Uterus (tissue), 4 donors: ENCODE results near the gene RALB. TPM values are rescaled to one million over a fixed set of nuclear protein-coding genes. Genes with fewer than 3 reads are reported as not detected.

Experiments
- DNase-seq, 2 donors: peaks; one replicate each; pipeline ENCODE4 v3.0.0-alpha.2; 2019 to 2020
- H3K27ac ChIP-seq, 2 donors: fragments of 200-600 bp; sonication (generic); 1 replicate in 1 of 2; 2 replicates in 1 of 2; pipeline ENCODE4 v1.5.1; 2016 to 2018
- H3K27me3 ChIP-seq, 2 donors: fragments of 200-600 bp; sonication (generic); one replicate each; pipeline ENCODE4 v1.5.1; 2018 to 2019; ENCODE audit warnings: control low read depth in 1 of 2
- H3K36me3 ChIP-seq, 2 donors: fragments of 200-600 bp; sonication (generic); one replicate each; pipeline ENCODE4 v1.5.1; 2019; ENCODE audit warnings: control low read depth in 1 of 2
- H3K4me1 ChIP-seq, 2 donors: fragments of 200-600 bp; sonication (generic); one replicate each; pipeline ENCODE4 v1.5.1; 2018 to 2019; ENCODE audit warnings: control low read depth in 1 of 2
- H3K4me3 ChIP-seq, 2 donors: fragments of 200-600 bp; sonication (generic); 1 replicate in 1 of 2; 2 replicates in 1 of 2; pipeline ENCODE4 v1.5.1; 2018 to 2019; ENCODE audit warnings: mild to moderate bottlenecking in 1 of 2
- H3K9me3 ChIP-seq, 2 donors: fragments of 200-600 bp; sonication (generic); one replicate each; pipeline ENCODE4 v1.5.1; 2019; ENCODE audit warnings: control low read depth in 1 of 2
- CTCF ChIP-seq, 4 experiments: fragments of 200-600 bp in 2 of 4; fragments of 450-650 bp in 2 of 4; sonication (generic) in 2 of 4; IDR thresholded peaks; one replicate each; pipeline ENCODE4 v1.5.1; 2016 to 2019; ENCODE audit warnings: antibody characterized with exemption in 4 of 4, mild to moderate bottlenecking in 2 of 4, moderate library complexity in 1 of 4
- POLR2A ChIP-seq, 2 donors: fragments of 450-650 bp; IDR thresholded peaks; one replicate each; pipeline ENCODE4 v1.6.1; 2016; ENCODE audit warnings: antibody characterized with exemption in 2 of 2, mild to moderate bottlenecking in 1 of 2, moderate library complexity in 1 of 2
- intact Hi-C: fragments of 100-400 bp; cut with DNase I; formaldehyde crosslinking; loops from one replicate; pipeline ENCODE4 v1.15.1; 2023; ENCODE audit warnings: low total_unique reads
- total RNA-seq, 4 donors: library from RNA; depleted of rRNA in 3 of 4; stranded (reverse); fragments of >200 nt in 3 of 4; gene quantifications; one replicate each; pipeline versions ENCODE4 v1.1.0 to v1.2.4, GENCODE V29; 2014 to 2023
- donor health status: DM: yes; HTN: yes; CAD: no.

RALB gene
- total RNA-seq, 4 donors from 2014 or later: 54.1 to 96.7 (median 78.2) TPM

DNA sequence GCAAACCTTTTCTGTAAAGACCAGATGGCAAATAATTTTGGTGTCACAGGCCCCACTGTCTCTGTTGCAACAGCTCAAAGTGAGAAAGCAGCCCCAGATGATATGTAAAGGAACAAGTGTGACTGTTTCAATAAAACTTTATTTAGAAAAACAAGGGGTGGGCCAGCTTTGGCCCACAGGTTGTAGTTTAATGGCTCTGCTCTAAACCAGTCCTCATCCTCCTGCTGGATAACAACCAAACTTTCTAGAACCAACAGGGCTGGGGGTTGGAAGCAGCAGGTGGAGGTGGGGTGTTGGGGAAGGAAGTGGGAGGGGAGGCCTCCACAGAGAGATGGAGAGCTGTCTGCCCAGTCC is 64.5 kb downstream of the RALB start:
- Histone ChIP-seq H3K9me3 (no peaks in the 10 kb centered on the region), H3K4me1 (no peaks in the 10 kb centered on the region), H3K27me3 (no peaks in the 10 kb centered on the region), H3K4me3 (no peak overlapping the region), H3K27ac (no peak overlapping the region), H3K36me3 (no peaks in the 10 kb centered on the region)
- DNase-seq: no peak
- TF ChIP-seq POLR2A (IDR thresholded peaks at IDR 0.05): no peak
- no peak for TF ChIP-seq CTCF (IDR thresholded peaks at IDR 0.05)
- intact Hi-C loops: loop anchor here (10.0 kb wide), 1 partner anchor 92 kb away; the partner anchor contains the start of gene TMEM185B

DNA sequence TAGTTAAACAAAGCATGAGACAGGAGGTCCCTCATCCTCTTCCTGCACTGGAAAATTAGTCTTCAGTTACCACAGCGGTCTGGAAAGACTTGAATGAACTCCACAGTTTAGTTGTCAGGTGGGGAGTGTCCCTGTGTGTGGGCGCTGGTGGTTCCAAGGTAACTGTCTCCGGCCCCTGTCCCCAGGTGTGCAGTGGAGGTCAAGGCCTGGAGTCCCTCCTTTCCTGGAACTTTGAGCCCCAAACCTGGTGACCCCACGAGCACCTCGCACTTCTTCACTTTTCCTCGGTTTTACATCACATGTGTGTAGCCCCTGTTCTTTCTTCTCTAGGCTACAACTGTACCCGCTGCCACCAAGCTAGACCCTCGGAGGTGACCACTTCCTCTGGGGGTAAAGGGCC is 65.3 kb downstream of the RALB start:
- Histone ChIP-seq H3K9me3 (no peaks in the 10 kb centered on the region), H3K4me1 (no peaks in the 10 kb centered on the region), H3K36me3 (no peaks in the 10 kb centered on the region), H3K27ac (no peak overlapping the region), H3K27me3 (no peaks in the 10 kb centered on the region), H3K4me3 (no peak overlapping the region)
- DNase-seq: no peak
- TF ChIP-seq CTCF (IDR thresholded peaks at IDR 0.05) (no peak), POLR2A (IDR thresholded peaks at IDR 0.05) (no peak)
- intact Hi-C loops: loop anchor here (10.0 kb wide), 1 partner anchor 93 kb away; the partner anchor contains the start of gene TMEM185B

- H3K4me3 ChIP-seq: no peak overlapping the region
- no peaks in the 10 kb centered on the region for H3K4me1 ChIP-seq
- intact Hi-C loops: loop anchor here (10.0 kb wide), 1 partner anchor 94 kb away; the partner anchor contains the start of gene TMEM185B
- no peaks in the 10 kb centered on the region for H3K27me3 ChIP-seq
- H3K9me3 ChIP-seq: no peaks in the 10 kb centered on the region
- no peaks in the 10 kb centered on the region for H3K36me3 ChIP-seq
- TF ChIP-seq CTCF (IDR thresholded peaks at IDR 0.05) (no peak), POLR2A (IDR thresholded peaks at IDR 0.05) (no peak)
- peak overlapping the region in 1 of 2 donors; percentile 40 for H3K27ac ChIP-seq
- peak; percentile 40 to 50 for DNase-seq
Measured at GRCh38 chr2:120318626-120319025, 66.0 kb downstream of the RALB start.

- no peak for DNase-seq
- no peaks in the 10 kb centered on the region for H3K36me3 ChIP-seq
- intact Hi-C loops: loop anchor here (10.0 kb wide), 1 partner anchor 94 kb away; the partner anchor contains the start of gene TMEM185B
- no peak for TF ChIP-seq CTCF (IDR thresholded peaks at IDR 0.05)
- TF ChIP-seq POLR2A (IDR thresholded peaks at IDR 0.05): no peak
- H3K9me3 ChIP-seq: no peaks in the 10 kb centered on the region
- H3K4me3 ChIP-seq: no peak overlapping the region
- H3K4me1 ChIP-seq: no peaks in the 10 kb centered on the region
- peak overlapping the region; percentile 15 to 40 for H3K27ac ChIP-seq
- H3K27me3 ChIP-seq: no peaks in the 10 kb centered on the region
Measured at GRCh38 chr2:120319123-120319522, 66.5 kb downstream of the RALB start.

DNA sequence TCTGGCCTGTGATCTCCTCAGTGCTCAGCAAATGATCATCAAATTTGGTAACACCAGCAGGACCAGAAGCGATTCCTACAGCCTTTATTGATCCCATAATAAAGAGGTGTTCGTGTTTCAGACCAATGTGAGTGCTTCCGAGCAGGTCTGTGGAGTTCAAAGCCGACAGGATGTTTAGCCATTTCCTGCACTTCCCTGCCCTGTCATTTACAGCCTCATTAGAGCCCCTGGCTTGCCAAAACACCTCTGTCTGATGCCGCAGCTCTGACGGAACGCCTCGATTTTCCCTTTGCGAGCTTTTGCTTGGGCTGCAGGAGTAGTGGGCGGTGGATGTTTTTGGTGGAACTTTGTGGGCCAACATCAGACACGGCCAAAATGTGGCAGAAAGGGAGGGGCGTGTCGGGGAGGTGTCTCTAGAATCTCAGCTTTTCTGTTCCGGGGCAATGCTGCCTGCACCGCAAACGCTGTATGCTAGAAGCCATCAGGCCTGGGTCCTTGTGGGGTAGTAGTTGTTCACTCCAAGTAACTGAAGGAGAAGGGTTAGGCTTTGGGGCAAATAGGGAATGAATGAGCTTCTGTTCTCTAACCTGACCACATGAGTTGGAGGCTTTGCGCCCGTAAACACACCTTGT is 67.2 kb downstream of the RALB start:
- Histone ChIP-seq H3K27me3 (no peaks in the 10 kb centered on the region), H3K36me3 (no peaks in the 10 kb centered on the region), H3K4me1 (no peaks in the 10 kb centered on the region), H3K27ac (peak overlapping the region in 1 of 2 donors; percentile 40), H3K4me3 (no peak overlapping the region), H3K9me3 (no peaks in the 10 kb centered on the region)
- intact Hi-C loops: loop anchor here (10.0 kb wide), 1 partner anchor 95 kb away; the partner anchor contains the start of gene TMEM185B
- no peak for DNase-seq
- TF ChIP-seq POLR2A (IDR thresholded peaks at IDR 0.05) (no peak), CTCF (IDR thresholded peaks at IDR 0.05) (no peak)
